ENCODE measurements around the gene BNIPL.

BNIPL gene

GRCh38 chr1:150995896-150996295, 40.5 kb upstream of the BNIPL start:
- no peaks in the 10 kb centered on the region for H3K27me3 ChIP-seq (replicated peaks; ENCODE audit: control insufficient read depth, insufficient read depth, low read length)
- no peak overlapping the region for H3K4me3 ChIP-seq (replicated peaks; ENCODE audit: low read depth, low read length)
- TF ChIP-seq CTCF (IDR thresholded peaks at IDR 0.05; ENCODE audit: insufficient read depth, low read length, poor library complexity, severe bottlenecking): peak; percentile 57
- no peak for DNase-seq (ENCODE audit: extremely low read depth, insufficient read length)
- H3K36me3 ChIP-seq (ENCODE audit: control insufficient read depth, insufficient read depth, low read length): no peaks in the 10 kb centered on the region; the same call in 1 of the 2 replicates

- H3K36me3 ChIP-seq (ENCODE audit: control insufficient read depth, insufficient read depth, low read length): no peaks in the 10 kb centered on the region; the same call in 1 of the 2 replicates
- TF ChIP-seq CTCF (IDR thresholded peaks at IDR 0.05; ENCODE audit: insufficient read depth, low read length, poor library complexity, severe bottlenecking): no peak
- H3K4me3 ChIP-seq (replicated peaks; ENCODE audit: low read depth, low read length): no peak overlapping the region
- H3K27me3 ChIP-seq (replicated peaks; ENCODE audit: control insufficient read depth, insufficient read depth, low read length): no peaks in the 10 kb centered on the region
- DNase-seq (ENCODE audit: extremely low read depth, insufficient read length): no peak
These were observed 39.1 kb upstream of the BNIPL start for GRCh38 chr1:150997126-150997872.

- no peak for TF ChIP-seq CTCF (IDR thresholded peaks at IDR 0.05; ENCODE audit: insufficient read depth, low read length, poor library complexity, severe bottlenecking)
- H3K36me3 ChIP-seq (ENCODE audit: control insufficient read depth, insufficient read depth, low read length): no peaks in the 10 kb centered on the region; the same call in 1 of the 2 replicates
- H3K27me3 ChIP-seq (replicated peaks; ENCODE audit: control insufficient read depth, insufficient read depth, low read length): no peaks in the 10 kb centered on the region
- no peak overlapping the region for H3K4me3 ChIP-seq (replicated peaks; ENCODE audit: low read depth, low read length)
- no peak for DNase-seq (ENCODE audit: extremely low read depth, insufficient read length)
These were observed 38.4 kb upstream of the BNIPL start for GRCh38 chr1:150997949-150998348.

GRCh38 chr1:150999051-150999674, 37.2 kb upstream of the BNIPL start:
- TF ChIP-seq CTCF (IDR thresholded peaks at IDR 0.05; ENCODE audit: insufficient read depth, low read length, poor library complexity, severe bottlenecking): no peak
- no peak overlapping the region for H3K4me3 ChIP-seq (replicated peaks; ENCODE audit: low read depth, low read length)
- H3K27me3 ChIP-seq (replicated peaks; ENCODE audit: control insufficient read depth, insufficient read depth, low read length): no peaks in the 10 kb centered on the region
- H3K36me3 ChIP-seq (ENCODE audit: control insufficient read depth, insufficient read depth, low read length): no peaks in the 10 kb centered on the region; the same call in 1 of the 2 replicates
- DNase-seq (ENCODE audit: extremely low read depth, insufficient read length): no peak

GRCh38 chr1:150999926-151000325, 36.5 kb upstream of the BNIPL start:
- no peaks in the 10 kb centered on the region; the same call in 1 of the 2 replicates for H3K36me3 ChIP-seq (ENCODE audit: control insufficient read depth, insufficient read depth, low read length)
- no peak for TF ChIP-seq CTCF (IDR thresholded peaks at IDR 0.05; ENCODE audit: insufficient read depth, low read length, poor library complexity, severe bottlenecking)
- H3K4me3 ChIP-seq (replicated peaks; ENCODE audit: low read depth, low read length): no peak overlapping the region
- no peak for DNase-seq (ENCODE audit: extremely low read depth, insufficient read length)
- no peaks in the 10 kb centered on the region for H3K27me3 ChIP-seq (replicated peaks; ENCODE audit: control insufficient read depth, insufficient read depth, low read length)
